Activated B cell treated with CpG ODN at 0.5 μM for 24 hours (primary cell): ENCODE measurements around the gene LMO1. TPM values are rescaled to one million over a fixed set of nuclear protein-coding genes. Genes with fewer than 3 reads are reported as not detected.

Experiments used
- ATAC-seq: fragments of 200-7000 bp; cut with Tn5 transposase; one replicate; pipeline ENCODE4 v1.10.0; 2021; ENCODE audit warnings: low read depth, mild to moderate bottlenecking, moderate library complexity
- CTCF ChIA-PET: fragments of 350-600 bp; sonication (Branson Sonifier 250); formaldehyde crosslinking; loops from one replicate; lab custom pipeline; 2021; ENCODE audit warnings: antibody characterized with exemption; lab: Charles Lee
- POLR2A ChIA-PET: fragments of 350-600 bp; sonication (Branson Sonifier 250); formaldehyde crosslinking; loops from one replicate; lab custom pipeline; 2021; ENCODE audit warnings: antibody characterized with exemption; lab: Charles Lee
- DNase-seq: peaks from one replicate; pipeline ENCODE4 v3.0.0; 2022
- H3K27ac Mint-ChIP-seq: one replicate; pipeline ENCODE4 v1.8.0; 2020; ENCODE audit warnings: mixed read lengths
- H3K27me3 Mint-ChIP-seq: one replicate; pipeline ENCODE4 v1.8.0; 2021; ENCODE audit warnings: mixed read lengths
- H3K36me3 Mint-ChIP-seq: one replicate; pipeline ENCODE4 v1.8.0; 2021; ENCODE audit warnings: low read depth, mixed read lengths
- H3K4me1 Mint-ChIP-seq: one replicate; pipeline ENCODE4 v1.8.0; 2021; ENCODE audit warnings: mixed read lengths
- H3K4me3 Mint-ChIP-seq: one replicate; pipeline ENCODE4 v1.8.0; 2020; ENCODE audit warnings: mild to moderate bottlenecking, mixed read lengths
- H3K9me3 Mint-ChIP-seq: one replicate; pipeline ENCODE4 v1.8.0; 2020; ENCODE audit warnings: mixed read lengths
- CTCF ChIP-seq: fragments of 200-600 bp; IDR thresholded peaks from one replicate; pipeline ENCODE4 v1.8.0; 2022; ENCODE audit warnings: antibody characterized with exemption, mild to moderate bottlenecking
- intact Hi-C: fragments of 100-400 bp; cut with micrococcal nuclease; formaldehyde crosslinking; loops from one replicate; pipeline ENCODE4 v1.15.1; 2024
- total RNA-seq: library from RNA; stranded (reverse); gene quantifications from 2 replicates; pipeline ENCODE4 v1.2.3, GENCODE V29; 2022

The LMO1 gene
- total RNA-seq, 1 donor from 2014 or later, result not detected

- TF ChIP-seq CTCF, result no peak
- Mint-ChIP-seq H3K9me3 (no peaks in the 10 kb centered on the region), H3K27ac (no peak overlapping the region), H3K4me3 (no peak overlapping the region), H3K27me3 (peaks cover 5% of the 10 kb centered on the region), H3K36me3 (no peaks in the 10 kb centered on the region), H3K4me1 (no peaks in the 10 kb centered on the region)
- POLR2A ChIA-PET, result no interaction called here
- CTCF ChIA-PET, result interaction anchor here (0.6 kb wide), 1 partner anchor 12 kb away, joined by 3 read pairs; the partner anchor contains the start of gene LMO1
- intact Hi-C loops, result no loop called here
- peak; percentile 7 for DNase-seq
- no peak for ATAC-seq
These were observed 11.9 kb downstream of the LMO1 start for GRCh38 chr11:8251616-8252295.

- no peaks in the 10 kb centered on the region for H3K4me1 Mint-ChIP-seq
- ChIA-PET POLR2A (no interaction called here), CTCF (no interaction called here)
- ATAC-seq (no peak), DNase-seq (peak; percentile 7)
- H3K36me3 Mint-ChIP-seq, result no peaks in the 10 kb centered on the region
- H3K9me3 Mint-ChIP-seq, result no peaks in the 10 kb centered on the region
- H3K27me3 Mint-ChIP-seq, result peaks cover 8% of the 10 kb centered on the region
- H3K4me3 Mint-ChIP-seq, result no peak overlapping the region
- no peak for TF ChIP-seq CTCF
- intact Hi-C loops, result no loop called here
- H3K27ac Mint-ChIP-seq, result no peak overlapping the region
These were observed 12.6 kb downstream of the LMO1 start for GRCh38 chr11:8250981-8251615.

GRCh38 chr11:8250434-8250833 is 13.2 kb downstream of the LMO1 start:
- no peak for ATAC-seq
- no peak for TF ChIP-seq CTCF
- Mint-ChIP-seq H3K27ac (no peak overlapping the region), H3K27me3 (peaks cover 13% of the 10 kb centered on the region), H3K4me3 (no peak overlapping the region), H3K36me3 (no peaks in the 10 kb centered on the region), H3K9me3 (no peaks in the 10 kb centered on the region), H3K4me1 (no peaks in the 10 kb centered on the region)
- ChIA-PET CTCF (no interaction called here), POLR2A (no interaction called here)
- intact Hi-C loops, result no loop called here
- no peak for DNase-seq

GRCh38 chr11:8249482-8249881 is 14.2 kb downstream of the LMO1 start:
- CTCF ChIA-PET, result interaction anchor here (1.0 to 3.3 kb wide), 2 partner anchors 9 to 15 kb away, joined by 3 to 15 read pairs; partner anchors contain the start of gene LMO1
- H3K27me3 Mint-ChIP-seq, result peaks cover 14% of the 10 kb centered on the region
- TF ChIP-seq CTCF, result no peak
- H3K27ac Mint-ChIP-seq, result no peak overlapping the region
- H3K4me1 Mint-ChIP-seq, result no peaks in the 10 kb centered on the region
- no peak overlapping the region for H3K4me3 Mint-ChIP-seq
- POLR2A ChIA-PET, result interaction anchor here (1.2 kb wide), 1 partner anchor 72 kb away, joined by 4 read pairs; no protein-coding TSS in a partner anchor
- no peaks in the 10 kb centered on the region for H3K36me3 Mint-ChIP-seq
- intact Hi-C loops, result no loop called here
- DNase-seq (no peak), ATAC-seq (no peak)
- H3K9me3 Mint-ChIP-seq, result no peaks in the 10 kb centered on the region

GRCh38 chr11:8248786-8249185 is 14.9 kb downstream of the LMO1 start:
- CTCF ChIA-PET, result interaction anchor here (1.0 to 4.8 kb wide), 3 partner anchors 10 to 318 kb away, joined by 3 to 37 read pairs (median 15); partner anchors contain the start of gene LMO1
- H3K36me3 Mint-ChIP-seq, result no peaks in the 10 kb centered on the region
- intact Hi-C loops, result no loop called here
- H3K27ac Mint-ChIP-seq, result no peak overlapping the region
- no peaks in the 10 kb centered on the region for H3K4me1 Mint-ChIP-seq
- ATAC-seq (no peak), DNase-seq (no peak)
- no peak overlapping the region for H3K4me3 Mint-ChIP-seq
- no peak for TF ChIP-seq CTCF
- peaks cover 14% of the 10 kb centered on the region for H3K27me3 Mint-ChIP-seq
- POLR2A ChIA-PET, result interaction anchor here (1.2 kb wide), 1 partner anchor 72 kb away, joined by 4 read pairs; no protein-coding TSS in a partner anchor
- H3K9me3 Mint-ChIP-seq, result no peaks in the 10 kb centered on the region
